Activated naive CD4-positive, alpha-beta T cell (primary cell): ENCODE results near the gene CCDC106.

Experiments used
- DNase-seq, 4 experiments: peaks; one replicate each; lab custom pipeline; 2025; lab: John Stamatoyannopoulos, UW

Gene CCDC106

GRCh38 chr19:55668603-55669348 lies 20.8 kb downstream of the CCDC106 start:
- DNase-seq = no peak

- no peak for DNase-seq
Measured at GRCh38 chr19:55669418-55670279, 21.6 kb downstream of the CCDC106 start.

- peak in 1 of 4 experiments; percentile 30 for DNase-seq
Measured at GRCh38 chr19:55670280-55671053, 22.5 kb downstream of the CCDC106 start.

GRCh38 chr19:55671054-55671378 lies 23.0 kb downstream of the CCDC106 start:
- no peak for DNase-seq

GRCh38 chr19:55672418-55672817 lies 24.4 kb downstream of the CCDC106 start:
- no peak for DNase-seq

- no peak for DNase-seq
Measured at GRCh38 chr19:55673465-55673864, 25.5 kb downstream of the CCDC106 start.

- DNase-seq = no peak
Measured at GRCh38 chr19:55673889-55674288, 25.9 kb downstream of the CCDC106 start.

GRCh38 chr19:55674459-55674840 lies 26.4 kb downstream of the CCDC106 start:
- no peak for DNase-seq

GRCh38 chr19:55674841-55675660 lies 27.0 kb downstream of the CCDC106 start, which contains the start of gene EPN1:
TSS of gene EPN1 (plus strand) at chr19:55675226. CDS start at chr19:55678628, 3,402 bp downstream.
- DNase-seq = peak; percentile 88 to 97 (median 96)

- no peak for DNase-seq
Measured at GRCh38 chr19:55675661-55676354, 27.8 kb downstream of the CCDC106 start.

GRCh38 chr19:55676383-55676782 lies 28.4 kb downstream of the CCDC106 start:
- no peak for DNase-seq

- DNase-seq = no peak
Measured at GRCh38 chr19:55676889-55677505, 29.0 kb downstream of the CCDC106 start.

- DNase-seq = no peak
Measured at GRCh38 chr19:55677572-55678028, 29.6 kb downstream of the CCDC106 start.

- DNase-seq = no peak
Measured at GRCh38 chr19:55678121-55678671, 30.2 kb downstream of the CCDC106 start.

GRCh38 chr19:55679343-55680257 lies 31.6 kb downstream of the CCDC106 start:
- DNase-seq = no peak

GRCh38 chr19:55680339-55681130 lies 32.5 kb downstream of the CCDC106 start:
- no peak for DNase-seq

GRCh38 chr19:55681131-55682092 lies 33.4 kb downstream of the CCDC106 start:
- no peak for DNase-seq
